HepG2 (cell line): Measurements from ENCODE around the gene MALRD1. TPM values are rescaled to one million over a fixed set of nuclear protein-coding genes. Genes with fewer than 3 reads are reported as not detected.

Experiments
- ATAC-seq: fragments of 200-7000 bp; cut with Tn5 transposase; 3 replicates; pipeline ENCODE4 v1.9.1; 2020; ENCODE audit warnings: mild to moderate bottlenecking, moderate library complexity
- BruUV-seq: library from RNA; stranded (reverse); fragments of 400-500 nt; replicated peaks from 2 replicates; lab custom pipeline; 2021; lab: Mats Ljungman, UMichigan
- CTCF ChIA-PET: fragments of 300-600 bp; formaldehyde crosslinking; extraction: SDS; loops from one replicate; lab custom pipeline; 2021; ENCODE audit warnings: low total read pairs, inconsistent platforms, low intra/inter-chr PET ratio; lab: Yijun Ruan, JAX
- POLR2A ChIA-PET: fragments of 350-600 bp; sonication (Branson Sonifier 250); formaldehyde crosslinking; loops from one replicate; lab custom pipeline; 2020; ENCODE audit warnings: antibody characterized with exemption, inconsistent platforms; lab: Yijun Ruan, JAX
- DNase-seq: peaks from one replicate; pipeline ENCODE4 v3.0.0-alpha.2; 2015; ENCODE audit warnings: low spot score
- FAIRE-seq: peaks from 3 replicates; lab custom pipeline; 2011; peaks lifted over from hg19 to GRCh38; lab: Jason Lieb, UNC
- H2AFZ ChIP-seq: one replicate; pipeline ENCODE4 v1.6.1; 2011; ENCODE audit warnings: low read length, inconsistent platforms
- H3K27ac ChIP-seq: fragments of 300-600 bp; 3 replicates; pipeline ENCODE4 v1.8.0; 2011; ENCODE audit warnings: mixed run types, mild to moderate bottlenecking, mixed read lengths, low read length, inconsistent platforms; ENCODE audit not compliant: insufficient read depth; ENCODE audit errors: extremely low read length
- H3K27me3 ChIP-seq, 2 experiments: fragments of 200-600 bp in 1 of 2; 2 replicates in 1 of 2; 3 replicates in 1 of 2; pipeline versions ENCODE4 v1.6.0 to v1.8.0; 2011; ENCODE audit warnings: low read length in 2 of 2, mild to moderate bottlenecking in 2 of 2, moderate library complexity in 2 of 2, inconsistent platforms in 1 of 2; ENCODE audit not compliant: insufficient read depth in 2 of 2, control insufficient read depth in 1 of 2
- H3K36me3 ChIP-seq, 2 experiments: fragments of 200-600 bp in 1 of 2; replicated peaks in 1 of 2; 2 replicates in 1 of 2; 3 replicates in 1 of 2; pipeline versions ENCODE4 v1.5.1 to v1.8.0; 2011; ENCODE audit warnings: low read length in 2 of 2, inconsistent platforms in 1 of 2; ENCODE audit not compliant: insufficient read depth in 2 of 2, control insufficient read depth in 1 of 2
- H3K4me1 ChIP-seq: 2 replicates; pipeline ENCODE4 v1.5.1; 2012; ENCODE audit warnings: low read length, inconsistent platforms; ENCODE audit not compliant: insufficient read depth
- H3K4me2 ChIP-seq: 2 replicates; pipeline ENCODE4 v1.6.0; 2011; ENCODE audit warnings: low read depth, low read length, inconsistent platforms
- H3K4me3 ChIP-seq, 3 experiments: fragments of 200-600 bp in 1 of 3; sonication (generic), shearing (Covaris generic) in 1 of 3; replicated peaks in 1 of 3; 2 replicates each; pipeline ENCODE4 v1.5.1; 2011 to 2016; ENCODE audit warnings: low read length in 3 of 3, inconsistent platforms in 2 of 3, low read depth in 2 of 3, mild to moderate bottlenecking in 2 of 3, control low read depth in 1 of 3, mixed read lengths in 1 of 3; ENCODE audit not compliant: insufficient read depth in 1 of 3
- H3K79me2 ChIP-seq: one replicate; pipeline ENCODE4 v1.6.1; 2011; ENCODE audit warnings: low read length, inconsistent platforms; ENCODE audit not compliant: insufficient read depth
- H3K9ac ChIP-seq: 2 replicates; pipeline ENCODE4 v1.6.0; 2011; ENCODE audit warnings: mild to moderate bottlenecking, low read depth, low read length, inconsistent platforms; ENCODE audit not compliant: insufficient read depth
- H3K9me3 ChIP-seq: 2 replicates; pipeline ENCODE4 v1.5.1; 2012; ENCODE audit warnings: mild to moderate bottlenecking, low read length
- H4K20me1 ChIP-seq: 2 replicates; pipeline ENCODE4 v1.6.0; 2011; ENCODE audit warnings: inconsistent platforms, mild to moderate bottlenecking, low read length, moderate library complexity; ENCODE audit not compliant: insufficient read depth
- ELF1 ChIP-seq: sonication (generic); formaldehyde crosslinking; IDR thresholded peaks from 2 replicates; pipeline ENCODE4 v1.4.0; 2020; ENCODE audit warnings: missing genetic modification reagents
- ELF3 ChIP-seq: IDR thresholded peaks from 2 replicates; pipeline ENCODE4 v1.6.1; 2016; ENCODE audit warnings: missing genetic modification reagents, missing compliant biosample characterization
- NONO ChIP-seq, 2 experiments: fragments of 450-650 bp in 1 of 2; sonication (generic) in 1 of 2; formaldehyde crosslinking in 1 of 2; IDR thresholded peaks in 1 of 2; conservative IDR thresholded peaks in 1 of 2; 2 replicates each; pipeline versions ENCODE4 v1.6.1 to v1.8.0; 2017 to 2022; ENCODE audit warnings: mild to moderate bottlenecking in 1 of 2, missing genetic modification reagents in 1 of 2, moderate library complexity in 1 of 2
- POGZ ChIP-seq: sonication (generic); formaldehyde crosslinking; IDR thresholded peaks from 2 replicates; pipeline ENCODE4 v1.4.0; 2020; ENCODE audit warnings: mild to moderate bottlenecking, missing genetic modification reagents
- SMYD3 ChIP-seq: sonication (generic); formaldehyde crosslinking; IDR thresholded peaks from 2 replicates; pipeline ENCODE4 v1.8.1; 2023; ENCODE audit warnings: mild to moderate bottlenecking, missing genetic modification reagents
- SP140L ChIP-seq: sonication (generic); formaldehyde crosslinking; IDR thresholded peaks from 2 replicates; pipeline ENCODE4 v1.4.0; 2020; ENCODE audit warnings: missing genetic modification reagents, borderline replicate concordance
- ZNF12 ChIP-seq: sonication (generic); formaldehyde crosslinking; IDR thresholded peaks from 2 replicates; pipeline ENCODE4 v1.5.0; 2020; ENCODE audit warnings: missing genetic modification reagents
- ZNF430 ChIP-seq: sonication (generic); formaldehyde crosslinking; IDR thresholded peaks from 2 replicates; pipeline ENCODE4 v1.9.0; 2021; ENCODE audit warnings: mild to moderate bottlenecking, missing genetic modification reagents
- ZSCAN31 ChIP-seq: sonication (generic); formaldehyde crosslinking; IDR thresholded peaks from 2 replicates; pipeline ENCODE4 v1.5.0; 2020; ENCODE audit warnings: low read depth, mild to moderate bottlenecking, missing genetic modification reagents
- WGBS: methylation state at CpG from one replicate; pipeline ENCODE4 v1.1.6; 2017; ENCODE audit warnings: low lambda C conversion rate; 5-methylcytosine and 5-hydroxymethylcytosine counted together
- in situ Hi-C: cut with HindIII; loops from 2 replicates; pipeline ENCODE4 v1.10.0; 2017; ENCODE audit warnings: low pct_unique_long_range_greater_than_20kb; ENCODE audit not compliant: extremely low pct_ligation_motif_present
- intact Hi-C: fragments of 100-400 bp; cut with micrococcal nuclease; formaldehyde crosslinking; loops from one replicate; pipeline ENCODE4 v1.10.0; 2022; ENCODE audit not compliant: unreplicated experiment
- polyA plus RNA-seq, 8 experiments: library from polyadenylated mRNA; depleted of rRNA in 3 of 8; stranded (reverse) in 7 of 8; unstranded in 1 of 8; fragments of >200 nt; fragmentation: Illumina TruSeq in 4 of 8; extraction: Trizol in 4 of 8; gene quantifications; 2 replicates each; pipeline versions ENCODE4 v1.2.1 to v1.2.3, GENCODE V29; 2011 to 2016; ENCODE audit warnings: low read depth in 4 of 8, missing spikeins in 1 of 8, mixed read lengths in 1 of 8; ENCODE audit not compliant: insufficient read depth in 1 of 8
- total RNA-seq, 5 experiments: library from RNA; depleted of rRNA; stranded (reverse); fragments of >200 nt; fragmentation: Illumina TruSeq; extraction: Trizol; gene quantifications; 2 replicates each; pipeline ENCODE4 v1.2.3, GENCODE V29; 2016; ENCODE audit warnings: low read depth in 1 of 5

Gene MALRD1
- total and polyA plus RNA-seq, 2 of the 13 experiments (the other 11 are each of a cell fraction or from before 2014, with no cell fraction given): 5.7 to 15.4 TPM

DNA sequence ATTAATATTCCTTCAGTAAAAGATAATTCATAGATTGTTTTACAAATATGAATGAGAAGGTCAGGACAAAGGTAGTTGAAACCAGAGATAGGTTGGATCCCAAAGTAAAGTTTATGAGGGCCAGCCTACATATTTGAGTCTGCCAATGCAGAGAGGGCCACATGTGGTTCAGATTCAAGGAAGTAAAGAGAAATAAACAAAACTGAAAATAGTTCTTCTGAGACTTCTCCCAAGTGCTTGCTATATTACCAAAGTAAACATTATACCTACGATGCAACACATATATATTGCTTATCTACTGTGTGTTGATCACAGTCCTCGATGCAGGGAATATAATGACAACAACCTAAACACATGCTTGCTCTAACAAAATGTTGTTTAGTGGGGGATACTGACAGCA lies 109.8 kb downstream of the MALRD1 start:
- POLR2A ChIA-PET: no interaction called here

DNA sequence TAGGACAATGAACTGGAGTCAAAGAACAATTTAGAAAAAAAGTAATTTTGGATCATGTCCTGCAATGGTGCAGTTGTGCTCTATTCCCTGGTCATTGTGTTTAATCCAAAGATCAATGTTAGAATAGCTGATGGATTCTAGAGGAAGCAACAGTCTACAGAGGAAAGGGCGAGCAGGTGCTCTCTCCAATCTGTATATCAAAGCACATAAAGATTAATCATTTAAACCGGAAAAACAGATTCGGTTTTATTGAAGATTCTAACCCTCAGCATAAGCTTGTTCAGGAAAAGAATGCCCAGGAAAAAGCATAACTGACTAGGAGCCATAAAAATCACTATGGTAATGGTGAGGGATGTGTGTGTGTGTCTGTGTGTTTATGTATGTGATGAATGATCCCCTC lies 110.3 kb downstream of the MALRD1 start:
- Histone ChIP-seq H4K20me1 (no peaks in the 10 kb centered on the region), H3K9ac (no peak overlapping the region), H3K27ac (no peak overlapping the region), H3K4me3 (no peak overlapping the region), H3K79me2 (no peaks in the 10 kb centered on the region), H3K4me1 (no peaks in the 10 kb centered on the region), H3K27me3 (no peaks in the 10 kb centered on the region; a peak in 1 of 5 replicates), H2AFZ (no peak overlapping the region), H3K36me3 (no peaks in the 10 kb centered on the region), H3K9me3 (no peaks in the 10 kb centered on the region), H3K4me2 (no peak overlapping the region)
- no TSS peak for BruUV-seq
- ChIA-PET CTCF (no interaction called here), POLR2A (no interaction called here)
- 4% methylated on average over 3 of the region's 3 CpGs for whole genome bisulfite sequencing
- DNase-seq (no peak), FAIRE-seq (no peak), ATAC-seq (no peak)
- in situ Hi-C loops: no loop called here
- no peak for TF ChIP-seq ZSCAN31 (CRISPR knock-in tag)
- TF ChIP-seq ELF1 (CRISPR knock-in tag): no peak
- TF ChIP-seq ZNF12: no peak
- no peak for TF ChIP-seq POGZ (CRISPR knock-in tag)
- intact Hi-C loops: no loop called here

More for the DNA sequence above, 109.8 kb downstream of the MALRD1 start:
- no peak overlapping the region for H3K4me2 ChIP-seq
- FAIRE-seq (no peak), ATAC-seq (no peak), DNase-seq (no peak)
- intact Hi-C loops (no loop called here), in situ Hi-C loops (no loop called here)
- no peak overlapping the region for H3K4me3 ChIP-seq
- H4K20me1 ChIP-seq: no peaks in the 10 kb centered on the region
- TF ChIP-seq ELF3 (no peak), ZNF430 (CRISPR knock-in tag) (no peak), SMYD3 (CRISPR knock-in tag) (no peak), NONO (IDR thresholded peaks at IDR 0.05) (no peak), NONO (CRISPR knock-in tag; conservative IDR thresholded peaks at IDR 0.05) (no peak), SP140L (no peak)
- H3K27me3 ChIP-seq: no peaks in the 10 kb centered on the region; a peak in 1 of 5 replicates
- H3K27ac ChIP-seq: no peak overlapping the region
- CTCF ChIA-PET: no interaction called here
- H2AFZ ChIP-seq: no peak overlapping the region
- no peaks in the 10 kb centered on the region for H3K36me3 ChIP-seq
- no peak overlapping the region for H3K9ac ChIP-seq
- H3K9me3 ChIP-seq: no peaks in the 10 kb centered on the region
- no TSS peak for BruUV-seq
- no peaks in the 10 kb centered on the region for H3K79me2 ChIP-seq
- 0% methylated on average over 2 of the region's 2 CpGs for WGBS
- no peaks in the 10 kb centered on the region for H3K4me1 ChIP-seq
